Liver (tissue), 9 donors: ENCODE data around the gene ZNF766. TPM values are rescaled to one million over a fixed set of nuclear protein-coding genes. Genes with fewer than 3 reads are reported as not detected.
"Not testable (repeated sequence)": the region's sequence is repeated elsewhere in the genome, so short reads cannot be mapped to it uniquely, and the experiment has no call there.

Experiments used
- DNase-seq: peaks from one replicate; pipeline ENCODE4 v3.0.0-alpha.2; 2017; ENCODE audit warnings: low spot score
- H3K27ac ChIP-seq, 2 donors: one replicate each; pipeline ENCODE4 v1.7.0; 2013; ENCODE audit warnings: inconsistent platforms in 2 of 2, low read length in 2 of 2, control low read depth in 1 of 2, low read depth in 1 of 2, mild to moderate bottlenecking in 1 of 2
- H3K27me3 ChIP-seq, 4 donors: one replicate each; pipeline versions ENCODE4 v1.6.1 to v1.7.0; 2013; ENCODE audit warnings: low read length in 3 of 4, inconsistent platforms in 1 of 4, mild to moderate bottlenecking in 1 of 4, moderate library complexity in 1 of 4; ENCODE audit not compliant: control insufficient read depth in 4 of 4, insufficient read depth in 4 of 4
- H3K36me3 ChIP-seq, 4 donors: one replicate each; pipeline versions ENCODE4 v1.6.1 to v1.7.0; 2013; ENCODE audit warnings: low read length in 3 of 4, mild to moderate bottlenecking in 3 of 4, low read depth in 1 of 4, moderate library complexity in 1 of 4; ENCODE audit not compliant: control insufficient read depth in 4 of 4, insufficient read depth in 3 of 4
- H3K4me1 ChIP-seq, 4 donors: one replicate each; pipeline versions ENCODE4 v1.6.1 to v1.7.0; 2013; ENCODE audit warnings: low read length in 3 of 4, mild to moderate bottlenecking in 3 of 4, moderate library complexity in 1 of 4; ENCODE audit not compliant: control insufficient read depth in 4 of 4, insufficient read depth in 4 of 4
- H3K4me3 ChIP-seq, 3 donors: one replicate each; pipeline versions ENCODE4 v1.6.1 to v1.7.0; 2013; ENCODE audit warnings: low read length in 3 of 3, control low read depth in 1 of 3, low read depth in 1 of 3, mild to moderate bottlenecking in 1 of 3
- H3K9ac ChIP-seq, 2 donors: one replicate each; pipeline ENCODE4 v1.7.0; 2013; ENCODE audit warnings: low read length in 2 of 2, mild to moderate bottlenecking in 2 of 2, moderate library complexity in 2 of 2, control low read depth in 1 of 2, low read depth in 1 of 2
- H3K9me3 ChIP-seq, 4 donors: one replicate each; pipeline versions ENCODE4 v1.6.1 to v1.7.0; 2013; ENCODE audit warnings: low read length in 3 of 4; ENCODE audit not compliant: control insufficient read depth in 4 of 4
- ATF3 ChIP-seq: IDR thresholded peaks from 2 replicates; pipeline ENCODE4 v1.6.1; 2016; ENCODE audit warnings: antibody characterized with exemption
- CTCF ChIP-seq: fragments of 150-350 bp; IDR thresholded peaks from 2 replicates; pipeline ENCODE4 v1.5.1; 2017; ENCODE audit warnings: improper control_type of control experiment, low read depth, low read length; ENCODE audit not compliant: missing input control
- EGR1 ChIP-seq, 2 donors: IDR thresholded peaks; 2 replicates each; pipeline ENCODE4 v1.6.1; 2016 to 2018; ENCODE audit warnings: antibody characterized with exemption in 2 of 2, low read depth in 2 of 2
- FOXA1 ChIP-seq: IDR thresholded peaks from 2 replicates; pipeline ENCODE4 v1.6.1; 2016; ENCODE audit warnings: antibody characterized with exemption
- FOXA2 ChIP-seq: IDR thresholded peaks from 2 replicates; pipeline ENCODE4 v1.6.1; 2016; ENCODE audit warnings: antibody characterized with exemption
- GABPA ChIP-seq, 2 donors: IDR thresholded peaks in 1 of 2; conservative IDR thresholded peaks in 1 of 2; 2 replicates each; pipeline ENCODE4 v1.6.1; 2016; ENCODE audit warnings: antibody characterized with exemption in 2 of 2, mild to moderate bottlenecking in 1 of 2, moderate library complexity in 1 of 2
- HNF4G ChIP-seq: IDR thresholded peaks from 2 replicates; pipeline ENCODE4 v1.6.1; 2016; ENCODE audit warnings: antibody characterized with exemption
- JUND ChIP-seq, 2 donors: IDR thresholded peaks; 2 replicates each; pipeline ENCODE4 v1.6.1; 2016; ENCODE audit warnings: antibody characterized with exemption in 2 of 2
- MAX ChIP-seq: IDR thresholded peaks from 2 replicates; pipeline ENCODE4 v1.6.1; 2016; ENCODE audit warnings: antibody characterized with exemption
- NR2F2 ChIP-seq: IDR thresholded peaks from 2 replicates; pipeline ENCODE4 v1.6.1; 2016; ENCODE audit warnings: antibody characterized with exemption
- REST ChIP-seq: IDR thresholded peaks from 2 replicates; pipeline ENCODE4 v1.6.1; 2016; ENCODE audit warnings: antibody characterized with exemption, mild to moderate bottlenecking
- RXRA ChIP-seq, 2 donors: IDR thresholded peaks; 2 replicates each; pipeline ENCODE4 v1.6.1; 2017 to 2018; ENCODE audit warnings: antibody characterized with exemption in 2 of 2, mild to moderate bottlenecking in 1 of 2
- SP1 ChIP-seq: IDR thresholded peaks from 2 replicates; pipeline ENCODE4 v1.6.1; 2018; ENCODE audit warnings: antibody characterized with exemption, mild to moderate bottlenecking
- TAF1 ChIP-seq: conservative IDR thresholded peaks from 2 replicates; pipeline ENCODE4 v1.6.1; 2016; ENCODE audit warnings: antibody characterized with exemption, mild to moderate bottlenecking
- YY1 ChIP-seq: IDR thresholded peaks from 2 replicates; pipeline ENCODE4 v1.6.1; 2016; ENCODE audit warnings: antibody characterized with exemption, mild to moderate bottlenecking
- ZBTB33 ChIP-seq: IDR thresholded peaks from 2 replicates; pipeline ENCODE4 v1.6.1; 2016; ENCODE audit warnings: antibody characterized with exemption
- WGBS: extraction: QIAGEN DNeasy Blood & Tissue Kit; methylation state at CpG from one replicate; pipeline ENCODE4 v1.1.7; 2013; 5-methylcytosine and 5-hydroxymethylcytosine counted together
- polyA plus RNA-seq, 2 donors: library from polyadenylated mRNA; stranded (reverse) in 1 of 2; unstranded in 1 of 2; fragments of 200-250 nt in 1 of 2; fragments of >200 nt in 1 of 2; fragmentation: Nextera tagmentation in 1 of 2; extraction: Ambion mirVana in 1 of 2; gene quantifications; one replicate each; pipeline versions ENCODE4 v1.2.1 to v1.2.3, GENCODE V29; 2013 to 2015
- total RNA-seq, 2 donors: library from RNA; depleted of rRNA; stranded (reverse); fragments of >200 nt; gene quantifications; one replicate each; pipeline ENCODE4 v1.2.3, GENCODE V29; 2014
- donor health status: healthy.
- donor health status: healthy.
- donor health status: healthy.
- donor health status: healthy.
- donor health status: healthy.

The ZNF766 gene
- total and polyA plus RNA-seq, 4 donors: 1.6 to 4.9 (median 3.8) TPM

- TF ChIP-seq YY1 (no peak), FOXA1 (no peak), MAX (no peak), NR2F2 (no peak), ZBTB33 (no peak), SP1 (no peak), EGR1 (IDR thresholded peaks at IDR 0.05; ENCODE audit: low read depth in 2 of 2) (no peak), FOXA2 (no peak), JUND (IDR thresholded peaks at IDR 0.05) (no peak), CTCF (no peak), HNF4G (no peak), ATF3 (no peak), TAF1 (no peak), REST (no peak), GABPA (IDR thresholded peaks at IDR 0.05 in 1 of 2, conservative IDR thresholded peaks at IDR 0.05 in 1 of 2) (no peak), RXRA (IDR thresholded peaks at IDR 0.05) (no peak)
- peak overlapping the region in 1 of 2 donors; percentile 28 for H3K27ac ChIP-seq
- peaks cover 25 to 61% (median 36%) of the 10 kb centered on the region in 4 donors for H3K9me3 ChIP-seq
- H3K36me3 ChIP-seq: no peaks in the 10 kb centered on the region
- no peaks in the 10 kb centered on the region for H3K4me1 ChIP-seq
- H3K27me3 ChIP-seq: no peaks in the 10 kb centered on the region
- H3K9ac ChIP-seq: peak overlapping the region in 1 of 2 donors; percentile 47
- H3K4me3 ChIP-seq: peak overlapping the region in 2 of 3 donors; percentile 58 to 67
- 7% methylated on average over 9 of the region's 9 CpGs for WGBS
- DNase-seq: no peak
These were observed 67.5 kb downstream of the ZNF766 start for GRCh38 chr19:52336791-52337381.

DNA sequence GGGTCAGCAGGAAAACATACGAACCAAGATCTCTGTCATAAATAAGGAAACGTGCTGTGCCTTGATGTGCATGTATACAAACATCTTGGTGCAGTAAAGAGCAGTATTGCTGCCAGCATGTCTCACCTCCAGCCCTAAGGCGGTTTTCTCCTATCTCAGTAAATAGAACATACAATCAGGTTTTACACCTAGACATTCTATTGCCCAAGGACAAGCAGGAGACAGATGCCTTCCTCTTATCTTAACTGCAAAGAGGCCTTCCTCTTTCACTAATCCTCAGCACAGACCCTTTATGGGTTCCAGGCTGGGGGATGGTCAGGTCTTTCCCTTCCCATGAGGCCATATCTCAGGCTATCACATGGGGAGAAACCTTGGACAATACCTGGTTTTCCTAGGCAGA, 69.6 kb downstream of the ZNF766 start:
- WGBS: 66% methylated on average over 3 of the region's 3 CpGs
- H3K9ac ChIP-seq, H3K4me3 ChIP-seq, H3K27ac ChIP-seq, H3K4me1 ChIP-seq, H3K36me3 ChIP-seq, DNase-seq, H3K27me3 ChIP-seq: not testable (repeated sequence)
- peaks cover 15 to 50% (median 26%) of the 10 kb centered on the region in 4 donors for H3K9me3 ChIP-seq
